ENCODE data around the gene SPRED2.

Gene SPRED2

GRCh38 chr2:65292461-65293011, 139.9 kb downstream of the SPRED2 start:
- Histone ChIP-seq H3K27me3 (ENCODE audit: insufficient read depth, poor library complexity, severe bottlenecking) (no peaks in the 10 kb centered on the region), H3K27ac (replicated peaks) (no peak overlapping the region), H3K4me3 (replicated peaks; ENCODE audit: insufficient read depth, low read length) (no peak overlapping the region)
- DNase-seq (ENCODE audit: low read depth in 1 of 2, low spot score in 1 of 2) = no peak
- no peak for TF ChIP-seq GABPA (IDR thresholded peaks at IDR 0.05; ENCODE audit: low read depth)
- no peak for TF ChIP-seq POLR2AphosphoS5 (IDR thresholded peaks at IDR 0.05; ENCODE audit: low read depth)
- TF ChIP-seq CTCF (IDR thresholded peaks at IDR 0.05; ENCODE audit: insufficient read depth, low read length) = no peak
- no peak for TF ChIP-seq REST (IDR thresholded peaks at IDR 0.05; ENCODE audit: insufficient replicate concordance, low read depth)
- TF ChIP-seq SPI1 (IDR thresholded peaks at IDR 0.05; ENCODE audit: borderline replicate concordance, low read depth) = no peak

- no peak overlapping the region for H3K27ac ChIP-seq (replicated peaks)
- DNase-seq (ENCODE audit: low read depth in 1 of 2, low spot score in 1 of 2) = no peak
- H3K27me3 ChIP-seq (ENCODE audit: insufficient read depth, poor library complexity, severe bottlenecking) = no peaks in the 10 kb centered on the region
- no peak overlapping the region for H3K4me3 ChIP-seq (replicated peaks; ENCODE audit: insufficient read depth, low read length)
- TF ChIP-seq REST (IDR thresholded peaks at IDR 0.05; ENCODE audit: insufficient replicate concordance, low read depth) (no peak), GABPA (IDR thresholded peaks at IDR 0.05; ENCODE audit: low read depth) (no peak), POLR2AphosphoS5 (IDR thresholded peaks at IDR 0.05; ENCODE audit: low read depth) (no peak), CTCF (IDR thresholded peaks at IDR 0.05; ENCODE audit: insufficient read depth, low read length) (no peak), SPI1 (IDR thresholded peaks at IDR 0.05; ENCODE audit: borderline replicate concordance, low read depth) (no peak)
These were observed 140.3 kb downstream of the SPRED2 start for GRCh38 chr2:65292106-65292400.

GRCh38 chr2:65291216-65292105, 140.9 kb downstream of the SPRED2 start:
- DNase-seq (ENCODE audit: low read depth in 1 of 2, low spot score in 1 of 2) = no peak
- TF ChIP-seq GABPA (IDR thresholded peaks at IDR 0.05; ENCODE audit: low read depth) = no peak
- no peaks in the 10 kb centered on the region for H3K27me3 ChIP-seq (ENCODE audit: insufficient read depth, poor library complexity, severe bottlenecking)
- no peak overlapping the region for H3K27ac ChIP-seq (replicated peaks)
- H3K4me3 ChIP-seq (replicated peaks; ENCODE audit: insufficient read depth, low read length) = no peak overlapping the region

GRCh38 chr2:65287364-65287763, 145.0 kb downstream of the SPRED2 start:
- no peak overlapping the region for H3K27ac ChIP-seq (replicated peaks)
- no peak for TF ChIP-seq CTCF (IDR thresholded peaks at IDR 0.05; ENCODE audit: insufficient read depth, low read length)
- no peak overlapping the region for H3K4me3 ChIP-seq (replicated peaks; ENCODE audit: insufficient read depth, low read length)
- no peaks in the 10 kb centered on the region for H3K27me3 ChIP-seq (ENCODE audit: insufficient read depth, poor library complexity, severe bottlenecking)
- no peak for DNase-seq (ENCODE audit: low read depth in 1 of 2, low spot score in 1 of 2)
